ENCODE measurements around the gene ITGA8.
"Not testable (repeated sequence)": the region's sequence is repeated elsewhere in the genome, so short reads cannot be mapped to it uniquely, and the experiment has no call there.

Gene ITGA8

DNA sequence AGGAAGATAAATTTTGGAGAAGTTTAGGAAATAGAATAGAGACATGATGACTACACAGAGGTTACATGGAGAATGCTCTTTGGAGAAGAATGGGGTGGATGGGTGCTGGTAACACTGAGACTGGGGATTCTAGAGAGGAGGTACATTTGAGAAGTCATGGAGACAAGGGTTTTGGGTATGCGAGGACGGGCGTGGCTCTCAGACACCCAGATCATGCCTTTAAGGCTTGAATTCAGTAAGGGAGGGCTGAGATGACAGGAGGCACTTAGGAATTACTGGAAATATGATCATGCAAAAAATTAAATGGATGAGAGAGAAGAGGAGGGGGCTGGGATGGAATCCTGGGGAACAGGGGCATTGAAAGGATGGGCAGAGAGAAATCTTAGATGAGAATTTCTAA lies 168.8 kb downstream of the ITGA8 start:
- DNase-seq (ENCODE audit: low read depth), result no peak

DNA sequence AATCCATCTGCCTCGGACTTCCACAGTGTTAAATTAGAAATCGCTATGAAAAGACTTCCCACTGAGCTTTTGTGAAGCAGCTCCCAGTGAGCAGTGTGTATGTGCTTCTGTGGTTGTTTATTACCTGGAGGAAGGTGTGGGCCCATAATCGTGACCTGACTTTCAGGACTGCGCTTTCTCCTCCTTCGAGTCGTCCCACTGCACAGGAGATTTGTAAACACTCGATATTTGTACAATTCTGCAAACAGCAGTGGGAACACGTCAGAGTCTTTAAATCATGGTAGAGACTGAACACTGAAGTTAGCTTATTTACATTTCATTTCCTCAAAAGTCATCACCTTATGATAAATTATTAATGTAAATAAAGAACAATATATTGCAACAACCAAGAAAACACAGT lies 171.4 kb downstream of the ITGA8 start:
- no peak for DNase-seq (ENCODE audit: low read depth)

DNA sequence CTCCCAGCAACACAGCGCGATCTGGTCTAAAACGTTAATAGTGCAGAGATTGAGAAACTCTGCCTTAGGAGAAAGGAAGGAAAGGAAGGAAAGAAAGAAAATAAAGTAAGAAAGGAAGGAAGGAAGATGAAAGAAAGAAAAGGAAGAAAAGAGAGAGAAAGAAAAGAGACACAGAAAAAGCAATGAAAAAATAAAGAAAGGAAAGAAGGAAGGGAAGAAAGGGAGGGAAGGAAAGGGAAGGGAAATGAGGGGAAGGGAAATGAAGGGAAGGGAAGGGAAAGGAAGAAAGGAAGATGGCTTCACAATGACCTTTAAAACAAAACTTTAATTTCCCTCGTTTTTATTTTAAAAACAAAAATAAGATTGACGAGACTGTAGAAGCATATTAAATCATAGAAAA lies 173.1 kb downstream of the ITGA8 start:
- DNase-seq (ENCODE audit: low read depth), result no peak

DNA sequence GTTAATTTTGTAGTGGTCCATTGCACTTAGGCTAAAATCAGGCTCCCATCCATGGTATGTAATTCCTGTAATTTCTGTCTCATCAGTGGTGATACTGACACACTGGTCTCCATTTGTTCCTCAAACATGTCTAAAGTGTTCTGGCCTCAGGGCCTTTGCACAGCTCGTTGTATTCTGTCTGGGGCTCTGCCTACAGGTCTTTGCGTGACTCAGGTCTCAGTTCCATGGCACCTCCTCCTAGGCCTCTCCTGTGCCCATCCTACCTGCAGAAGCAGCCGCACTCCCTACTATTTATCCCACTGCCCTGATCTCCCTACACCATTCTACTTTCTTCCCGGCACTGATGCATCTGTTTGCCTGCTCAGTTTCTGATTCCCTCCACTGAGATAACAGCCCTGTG lies 173.8 kb downstream of the ITGA8 start:
- DNase-seq (ENCODE audit: low read depth), result no peak

DNA sequence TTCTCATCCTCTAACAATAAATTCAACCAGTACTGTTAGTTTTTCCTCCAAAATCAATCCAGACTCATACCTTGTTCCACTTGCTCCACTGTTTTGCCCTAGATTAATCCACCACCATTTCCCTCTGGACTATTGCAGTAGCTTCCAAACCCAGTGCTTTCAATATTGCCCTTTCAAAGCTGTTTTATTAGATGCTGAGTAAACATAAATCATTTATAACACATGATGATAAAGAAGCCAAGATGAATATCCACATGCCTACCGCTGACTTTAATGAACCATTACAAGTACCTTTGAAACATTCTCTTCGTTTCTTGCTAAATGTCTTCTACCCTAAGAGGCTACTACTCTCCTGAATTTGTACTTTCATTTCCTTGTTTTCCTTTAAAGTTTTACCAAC lies 174.5 kb downstream of the ITGA8 start:
- DNase-seq (ENCODE audit: low read depth), result no peak

DNA sequence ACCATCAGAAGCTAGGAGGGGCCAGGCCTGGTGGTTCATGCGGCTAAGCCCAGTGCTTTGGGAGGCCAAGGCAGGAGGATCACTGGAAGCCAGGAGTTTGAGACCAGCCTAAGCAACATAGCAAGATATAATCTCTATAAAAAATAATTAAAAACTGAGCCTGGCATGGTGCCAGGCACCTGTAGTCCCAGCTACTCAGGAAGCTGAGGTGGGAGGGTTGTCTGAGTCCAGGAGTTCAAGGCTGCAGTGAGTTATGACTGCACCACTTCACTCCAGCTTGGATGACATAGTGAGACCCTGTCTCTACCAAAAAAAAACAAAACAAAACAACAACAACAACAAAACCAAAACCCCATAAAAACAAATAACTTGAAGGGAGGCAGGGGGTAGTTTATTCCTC lies 175.7 kb downstream of the ITGA8 start:
- no peak for DNase-seq (ENCODE audit: low read depth)

DNA sequence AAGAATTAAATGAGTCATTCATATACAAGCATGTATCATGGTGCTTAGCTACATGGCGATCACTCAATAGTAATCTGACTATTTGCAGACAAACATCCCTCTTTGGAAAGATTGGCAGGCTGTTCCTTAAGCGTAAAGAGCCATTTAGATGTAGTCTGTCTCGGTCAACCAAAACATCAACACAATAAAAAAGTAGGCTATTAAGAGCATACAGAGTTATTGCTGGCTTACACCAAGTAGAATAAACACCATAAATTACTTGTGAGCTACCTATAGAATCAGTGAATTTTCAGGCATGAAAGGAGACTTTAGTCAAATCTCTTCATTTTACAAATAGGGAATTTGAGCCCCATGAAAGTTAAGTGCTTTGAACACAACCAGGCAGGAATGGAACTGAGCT lies 176.9 kb downstream of the ITGA8 start:
- DNase-seq (ENCODE audit: low read depth), result no peak

DNA sequence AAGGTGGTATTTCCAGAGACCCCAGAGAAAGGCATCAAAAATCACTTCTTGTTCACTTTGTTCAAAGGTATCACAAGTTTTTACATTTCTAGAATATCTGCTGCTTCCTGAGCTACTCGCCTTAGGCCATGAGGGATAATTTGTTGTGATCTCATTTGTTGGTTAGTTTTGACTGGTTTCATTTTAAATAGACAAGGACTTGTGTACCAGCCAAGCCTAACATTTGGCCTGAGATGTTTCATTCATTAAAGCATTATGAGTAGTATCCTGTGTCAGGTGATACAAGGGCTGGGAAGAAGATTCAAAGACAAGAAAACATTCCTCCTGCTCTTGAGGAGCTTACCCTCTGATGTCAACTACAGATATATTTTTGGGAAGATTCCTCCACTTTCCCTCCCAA lies 178.3 kb downstream of the ITGA8 start:
- DNase-seq (ENCODE audit: low read depth), result peak; percentile 35

DNA sequence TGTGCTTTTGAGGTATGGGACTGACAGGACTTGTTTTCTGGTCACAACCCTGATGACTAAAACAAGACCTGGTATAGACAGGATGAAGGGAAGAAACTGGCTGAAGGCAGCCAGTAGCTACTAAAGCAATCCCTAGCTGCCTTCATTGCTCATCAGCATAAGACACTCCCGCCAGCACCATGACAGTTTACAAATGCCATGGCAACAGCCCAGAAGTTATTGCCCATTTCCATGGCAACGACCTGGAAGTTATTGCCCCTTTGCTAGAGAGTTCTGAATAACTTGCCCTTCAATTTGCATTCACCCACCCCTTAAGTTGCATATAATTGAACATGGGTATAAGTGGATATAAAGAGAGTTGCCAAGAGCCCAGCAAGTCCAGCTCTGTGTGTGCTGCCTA lies 179.0 kb downstream of the ITGA8 start:
- DNase-seq (ENCODE audit: low read depth), result peak; percentile 44

DNA sequence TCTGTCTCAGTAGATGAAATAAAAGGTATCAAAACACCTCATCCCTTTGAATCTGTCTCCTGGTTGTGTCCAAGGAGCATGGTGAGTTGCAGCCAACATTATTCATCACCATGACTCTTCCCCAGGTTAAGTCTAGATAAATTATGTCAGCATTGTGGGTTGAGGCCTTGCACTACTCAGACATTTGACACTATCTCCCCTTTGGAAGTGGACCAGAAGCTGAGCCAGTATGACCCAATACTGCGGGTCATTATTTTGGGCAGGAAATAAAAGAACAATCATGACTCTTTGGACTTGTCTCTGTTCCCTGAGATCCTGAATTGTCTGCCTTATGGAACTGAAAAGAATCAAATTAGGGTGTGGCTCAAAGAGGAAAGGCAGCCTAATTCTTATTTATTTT lies 180.5 kb downstream of the ITGA8 start:
- no peak for DNase-seq (ENCODE audit: low read depth)

DNA sequence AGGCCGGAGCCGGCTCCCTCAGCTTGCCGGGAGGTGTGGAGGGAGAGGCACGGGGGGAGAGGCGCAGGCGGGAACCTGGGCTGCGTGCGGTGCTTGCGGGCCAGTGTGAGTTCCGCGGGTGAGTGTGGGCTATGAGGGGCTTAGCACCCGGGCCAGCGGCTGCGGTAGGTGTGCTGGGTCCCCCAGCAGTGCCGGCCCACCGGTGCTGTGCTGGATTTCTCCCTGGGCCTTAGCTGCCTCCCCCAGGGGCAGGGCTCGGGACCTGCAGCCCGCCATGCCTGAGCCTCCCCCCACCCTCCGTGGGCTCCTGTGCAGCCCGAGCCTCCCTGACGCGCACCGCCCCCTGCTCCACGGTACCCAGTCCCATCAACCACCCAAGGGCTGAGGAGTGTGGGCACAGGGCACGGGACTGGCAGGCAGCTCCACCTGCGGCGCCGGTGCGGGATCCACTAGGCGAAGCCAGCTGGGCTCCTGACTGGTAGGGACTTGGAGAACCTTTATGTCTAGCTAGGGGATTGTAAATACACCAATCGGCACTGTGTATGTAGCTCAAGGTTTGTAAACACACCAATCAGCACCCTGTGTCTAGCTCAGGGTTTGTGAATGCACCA lies 184.7 kb downstream of the ITGA8 start:
- not testable (repeated sequence) for DNase-seq (ENCODE audit: low read depth)

DNA sequence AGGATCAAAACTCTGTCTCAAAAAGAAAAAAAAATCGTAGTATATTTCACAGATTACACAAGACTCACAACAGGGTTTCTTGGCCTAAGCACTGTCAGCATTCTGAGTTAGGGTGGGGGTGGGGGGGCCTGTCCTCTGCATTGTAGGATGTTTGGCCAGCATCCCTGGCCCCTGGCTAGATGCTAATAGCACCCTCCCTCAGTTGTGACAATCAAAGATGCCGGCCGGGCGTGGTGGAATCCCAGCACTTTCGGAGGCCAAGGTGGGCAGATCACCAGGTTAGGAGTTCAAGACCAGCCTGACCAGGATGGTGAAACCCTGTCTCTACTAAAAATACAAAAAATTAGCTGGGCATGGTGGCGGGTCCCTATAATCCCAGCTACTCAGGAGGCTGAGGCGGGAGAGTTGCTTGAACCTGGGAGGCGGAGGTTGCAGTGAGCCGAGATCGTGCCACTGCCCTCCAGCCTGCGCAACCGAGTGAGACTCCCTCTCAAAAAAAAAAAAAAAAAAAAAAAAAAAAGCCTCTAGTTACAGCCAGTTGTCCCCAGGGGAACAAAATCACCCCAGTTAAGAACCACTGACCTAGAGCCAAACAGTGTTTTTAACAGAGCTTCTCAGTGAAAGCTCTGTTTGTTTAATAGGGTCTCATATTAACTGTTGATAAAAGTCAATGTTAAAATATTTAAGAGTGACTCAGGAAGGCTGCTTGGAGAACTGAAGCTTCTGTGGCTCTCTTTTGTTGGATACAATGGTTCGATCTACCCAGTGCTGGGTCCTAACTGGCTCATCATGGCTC lies 187.6 kb downstream of the ITGA8 start:
- DNase-seq (ENCODE audit: low read depth), result no peak

DNA sequence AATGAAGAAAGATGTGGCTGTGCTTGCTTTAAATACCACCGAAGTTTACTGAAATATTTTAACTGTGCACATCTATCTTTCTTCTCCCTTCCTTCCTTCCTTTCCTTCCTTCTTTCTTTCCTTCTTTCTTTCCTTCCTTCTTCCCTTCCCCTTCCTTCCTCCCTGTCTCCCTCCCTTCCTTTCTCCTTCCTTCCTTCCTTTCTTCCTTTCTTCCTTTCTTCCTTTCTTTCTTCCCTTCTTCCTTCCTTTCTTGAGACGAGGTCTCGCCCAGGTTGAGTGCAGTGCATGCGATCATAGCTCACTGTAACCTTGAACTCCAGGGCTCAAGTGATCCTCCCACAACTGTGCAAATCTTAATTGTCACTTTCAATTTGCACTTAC lies 190.9 kb downstream of the ITGA8 start:
- no peak for DNase-seq (ENCODE audit: low read depth)

DNA sequence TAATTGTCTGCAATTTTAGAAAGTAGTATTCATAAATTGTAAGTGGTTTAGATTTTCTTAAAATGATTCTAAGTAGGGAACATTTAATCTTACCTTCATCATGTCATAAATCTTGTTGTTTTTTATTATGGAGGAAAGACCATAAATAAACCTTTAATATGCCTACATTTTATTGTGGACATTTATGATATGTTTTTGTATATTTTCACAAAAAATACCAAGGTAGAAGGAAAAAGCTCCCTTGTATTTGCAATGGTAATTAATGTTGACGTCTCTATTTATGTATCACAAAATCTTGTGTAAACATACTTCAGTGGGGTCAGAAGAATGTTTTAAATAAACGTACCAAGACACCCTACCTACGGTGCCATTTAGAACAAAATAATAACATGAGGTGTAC lies 193.0 kb downstream of the ITGA8 start:
- DNase-seq (ENCODE audit: low read depth), result no peak

DNA sequence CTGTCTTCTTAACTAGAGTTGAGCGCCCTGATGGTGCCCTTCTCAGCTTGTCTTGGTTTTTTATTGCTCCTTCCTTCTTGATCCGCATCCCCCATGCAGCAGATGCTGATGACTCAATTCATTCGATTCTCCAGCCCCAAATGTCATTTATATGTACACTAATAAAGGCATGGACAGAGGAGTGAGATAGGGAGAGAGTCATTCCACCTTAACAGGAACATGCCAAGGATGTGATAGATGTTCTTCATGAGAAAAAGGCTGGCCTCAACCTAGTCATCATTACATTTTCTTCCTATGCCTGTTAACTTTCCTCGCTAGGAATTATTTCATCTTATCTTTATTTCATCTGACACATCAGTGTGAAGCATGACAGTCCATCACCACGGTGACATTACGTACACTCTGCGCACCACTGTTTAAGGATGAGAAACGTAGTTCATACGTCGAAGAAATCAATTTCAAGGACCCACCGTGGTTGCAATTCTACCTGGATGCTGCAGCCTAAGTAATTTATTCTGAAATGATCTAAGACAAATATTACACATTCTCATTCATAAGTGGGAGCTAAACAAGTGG lies 198.3 kb downstream of the ITGA8 start:
- no peak for DNase-seq (ENCODE audit: low read depth)

DNA sequence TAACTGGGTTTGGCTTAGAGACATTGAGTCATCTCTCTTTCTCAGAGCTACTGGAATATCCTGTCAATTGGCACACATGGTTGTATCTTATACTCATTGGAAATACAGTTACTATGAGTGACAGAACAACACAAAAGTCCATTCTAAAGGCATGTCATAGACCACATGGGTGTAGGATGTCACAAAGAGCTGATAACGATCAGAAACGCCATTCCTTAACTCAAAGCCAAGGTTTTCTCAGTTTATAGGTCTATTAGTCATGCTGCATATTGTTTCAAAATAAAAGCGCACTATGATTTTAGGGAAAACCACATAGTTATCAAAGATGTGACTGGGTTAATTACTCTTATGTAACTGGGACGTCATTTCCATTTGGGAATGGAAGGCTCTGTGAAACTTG lies 201.5 kb downstream of the ITGA8 start:
- DNase-seq (ENCODE audit: low read depth), result peak; percentile 90

DNA sequence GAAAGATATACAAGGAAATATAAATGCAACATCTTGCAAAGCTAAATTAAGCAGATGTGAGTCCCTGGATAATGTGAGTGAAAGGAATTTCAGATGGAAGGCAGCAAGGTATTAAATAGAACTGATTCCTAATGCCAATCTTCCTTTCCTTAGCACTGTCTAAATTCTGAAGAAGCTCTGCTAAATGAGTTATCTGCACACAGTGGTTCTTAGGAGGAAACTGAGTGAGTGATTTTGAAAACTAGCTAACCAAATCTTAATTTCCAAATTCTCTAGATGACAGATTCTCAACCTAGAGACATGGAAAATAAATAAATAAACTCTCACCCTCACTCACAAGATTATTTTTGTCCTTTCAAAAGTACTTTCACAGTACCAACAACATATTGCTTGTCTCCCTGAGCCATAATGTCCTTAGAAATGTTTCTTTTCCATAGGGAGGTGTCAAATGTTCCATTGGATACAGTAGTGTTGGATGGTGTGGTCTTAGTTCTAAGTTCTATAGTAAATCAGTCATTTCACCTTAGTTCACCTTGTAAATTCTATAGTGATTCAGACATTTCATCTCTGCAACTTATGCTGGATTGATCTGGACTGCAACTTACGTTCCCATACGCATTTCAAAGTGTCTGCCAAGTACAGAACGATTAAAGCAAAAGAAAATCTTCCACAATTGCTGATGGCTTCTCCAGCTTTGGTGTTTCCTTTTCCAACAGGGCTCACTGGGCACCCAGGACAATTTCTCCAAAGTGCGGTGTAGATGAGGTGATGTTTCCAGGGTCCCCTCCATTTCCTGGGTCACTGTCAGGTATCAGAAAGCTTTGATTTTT lies 203.3 kb downstream of the ITGA8 start:
- no peak for DNase-seq (ENCODE audit: low read depth)

DNA sequence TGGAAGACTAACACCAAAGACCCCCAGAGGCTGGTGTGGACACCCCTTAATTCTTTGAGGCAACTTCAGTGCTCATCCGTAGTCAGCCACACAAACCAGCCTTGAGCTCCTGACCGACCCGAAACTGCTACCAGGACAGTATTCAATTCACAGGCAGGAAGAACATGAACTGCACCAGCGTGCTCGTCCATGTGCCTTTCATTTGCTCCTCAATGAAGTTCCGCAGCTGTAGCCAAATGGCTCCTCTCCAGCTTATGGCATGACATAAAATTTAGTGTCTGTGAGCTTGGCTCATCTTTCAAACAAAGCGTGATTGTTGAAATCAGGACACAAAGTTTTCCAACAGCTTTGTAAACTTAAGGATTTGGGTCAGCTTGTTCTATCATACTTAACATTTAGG lies 204.5 kb downstream of the ITGA8 start:
- peak; percentile 45 for DNase-seq (ENCODE audit: low read depth)

DNA sequence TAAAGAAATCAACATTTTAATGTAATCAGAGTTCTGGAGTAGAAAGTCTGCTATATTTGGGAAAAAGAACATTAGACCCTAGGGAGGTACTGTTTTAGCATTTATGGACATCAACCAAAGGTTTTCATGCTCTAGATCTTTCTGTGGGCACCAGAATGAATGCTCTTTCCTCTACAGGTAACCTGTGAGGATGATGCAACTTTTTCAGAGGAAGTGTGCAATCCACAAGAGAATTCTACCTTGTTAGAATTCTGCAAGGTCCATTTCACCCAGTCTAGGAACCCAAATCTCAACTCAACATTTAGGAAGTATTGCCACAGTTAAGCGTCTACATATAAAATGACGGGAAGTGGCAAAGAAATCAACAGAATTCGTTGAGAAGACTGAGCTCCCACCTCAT lies 208.8 kb downstream of the ITGA8 start:
- no peak for DNase-seq (ENCODE audit: low read depth)

DNA sequence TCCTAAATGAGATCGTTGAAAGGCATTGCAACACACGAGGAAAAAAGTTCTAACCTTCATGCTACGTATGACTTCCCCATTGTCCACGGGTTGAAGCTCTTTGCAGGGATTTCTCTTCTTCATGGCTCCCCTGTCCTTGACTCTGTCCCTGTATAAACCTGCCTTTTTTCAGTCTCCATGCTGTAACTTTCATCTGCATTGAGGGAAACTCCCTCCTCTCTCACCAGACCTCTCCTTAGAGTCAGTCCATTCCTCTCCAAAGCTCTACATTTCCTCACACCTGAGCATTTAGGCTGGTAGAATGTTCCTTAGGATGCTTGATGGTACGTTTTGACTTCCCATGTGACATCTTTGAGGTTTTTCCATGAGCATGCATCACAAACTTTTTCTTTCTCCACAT lies 214.4 kb downstream of the ITGA8 start:
- DNase-seq (ENCODE audit: low read depth), result no peak

DNA sequence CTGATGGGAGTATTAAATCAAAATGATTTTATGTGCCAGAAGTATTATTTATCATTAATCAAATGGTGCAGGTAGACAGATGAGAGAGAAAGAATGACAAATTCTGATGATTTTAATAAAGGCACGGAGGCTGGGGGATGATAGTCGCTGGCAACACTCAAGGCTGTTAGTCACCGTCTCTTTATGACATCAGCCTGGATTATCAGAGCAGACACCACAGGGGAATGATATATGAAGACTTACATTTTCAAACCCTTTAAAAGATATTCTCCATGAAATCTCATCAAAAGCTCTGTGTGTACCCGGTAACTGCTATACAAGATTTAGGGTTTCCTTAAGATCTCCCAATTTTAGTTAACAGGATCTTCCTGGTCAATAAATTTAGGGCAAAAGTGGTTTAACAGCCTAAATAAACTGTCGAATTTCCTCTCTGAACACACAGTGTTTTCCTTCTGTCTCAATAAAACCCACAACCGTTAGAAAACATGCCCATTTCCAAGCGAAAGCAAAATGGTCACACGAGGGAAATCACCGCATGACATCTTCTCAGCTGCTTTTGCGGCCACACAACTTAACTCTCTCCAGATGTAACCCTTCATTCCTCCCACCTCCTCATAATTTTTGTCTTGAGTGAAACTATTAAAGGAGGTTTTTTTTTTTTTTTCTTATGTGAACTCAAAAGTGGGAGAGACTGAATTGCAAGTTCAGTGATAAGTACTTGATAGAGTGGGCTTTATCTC lies 215.5 kb downstream of the ITGA8 start:
- peak; percentile 84 for DNase-seq (ENCODE audit: low read depth)

DNA sequence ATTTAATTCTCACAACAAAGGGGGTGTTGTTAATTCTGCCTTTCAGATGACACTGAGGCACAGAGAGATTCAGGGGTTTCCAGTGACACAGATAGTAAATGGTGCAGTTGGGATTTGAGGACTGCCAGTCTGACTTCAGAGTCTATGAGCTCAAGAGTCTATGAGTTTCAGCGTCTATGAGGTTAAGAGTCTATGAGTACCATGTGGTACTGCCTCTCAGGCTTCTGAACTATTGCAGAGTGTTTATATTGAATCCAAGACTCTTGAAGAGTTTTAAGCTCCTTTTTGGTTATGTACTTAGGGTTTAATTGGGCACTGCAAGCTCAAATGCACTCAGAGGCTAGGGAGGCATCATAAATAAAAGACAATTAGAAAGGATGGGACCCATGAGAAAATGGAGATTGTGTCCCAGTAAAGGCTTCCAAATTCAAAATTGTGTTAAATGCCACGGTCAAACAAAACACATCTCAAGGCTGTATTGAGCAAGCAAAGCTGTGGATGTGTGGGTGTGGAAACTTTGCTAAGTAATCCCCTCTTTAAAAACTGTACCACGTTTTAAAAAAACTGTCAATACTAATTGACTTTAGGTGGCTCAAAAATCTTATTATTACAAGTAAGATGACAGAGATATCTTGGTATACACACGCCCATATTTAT lies 224.7 kb downstream of the ITGA8 start:
- no peak for DNase-seq (ENCODE audit: low read depth)

All from EH (cell line).